H9 (cell line): ENCODE measurements around the gene ITSN1. TPM values are rescaled to one million over a fixed set of nuclear protein-coding genes. Genes with fewer than 3 reads are reported as not detected.

Source experiments
- DNase-seq: peaks from one replicate; pipeline ENCODE4 v3.0.0-alpha.2; 2017
- H2AFZ ChIP-seq: one replicate; pipeline ENCODE4 v1.6.1; 2013; ENCODE audit warnings: mild to moderate bottlenecking, low read length, control low read depth, moderate library complexity
- H2AK5ac ChIP-seq: 2 replicates; pipeline ENCODE4 v1.6.1; 2013; ENCODE audit warnings: low read length, control low read depth, mixed read lengths; ENCODE audit not compliant: insufficient read length
- H2BK120ac ChIP-seq: one replicate; pipeline ENCODE4 v1.6.1; 2013; ENCODE audit warnings: low read depth, mild to moderate bottlenecking, low read length, control low read depth, inconsistent platforms; ENCODE audit not compliant: poor library complexity, severe bottlenecking
- H2BK12ac ChIP-seq: 2 replicates; pipeline ENCODE4 v1.6.1; 2013; ENCODE audit warnings: low read length, control low read depth, mixed read lengths, low read depth; ENCODE audit not compliant: insufficient read length
- H2BK15ac ChIP-seq: 2 replicates; pipeline ENCODE4 v1.6.1; 2013; ENCODE audit warnings: low read depth, low read length, control low read depth
- H2BK20ac ChIP-seq: one replicate; pipeline ENCODE4 v1.6.1; 2013; ENCODE audit warnings: low read depth, mild to moderate bottlenecking, low read length, control low read depth, inconsistent platforms; ENCODE audit not compliant: poor library complexity, severe bottlenecking
- H2BK5ac ChIP-seq: 2 replicates; pipeline ENCODE4 v1.6.1; 2013; ENCODE audit warnings: low read length, control low read depth, mixed read lengths; ENCODE audit not compliant: insufficient read length
- H3K14ac ChIP-seq: 2 replicates; pipeline ENCODE4 v1.6.1; 2013; ENCODE audit warnings: low read length, control low read depth; ENCODE audit not compliant: insufficient read depth
- H3K18ac ChIP-seq: 2 replicates; pipeline ENCODE4 v1.6.1; 2013; ENCODE audit warnings: low read depth, mild to moderate bottlenecking, mixed read lengths, low read length, control low read depth; ENCODE audit not compliant: insufficient read length
- H3K23ac ChIP-seq: 2 replicates; pipeline ENCODE4 v1.6.1; 2013; ENCODE audit warnings: low read length, control low read depth, mixed read lengths, low read depth; ENCODE audit not compliant: insufficient read length
- H3K23me2 ChIP-seq: 2 replicates; pipeline ENCODE4 v1.6.1; 2013; ENCODE audit warnings: low read depth, mild to moderate bottlenecking, mixed read lengths, low read length, control low read depth; ENCODE audit not compliant: insufficient read length, poor library complexity, severe bottlenecking
- H3K27ac ChIP-seq: 2 replicates; pipeline ENCODE4 v1.5.1; 2013; ENCODE audit warnings: low read length, control low read depth, mixed read lengths, low read depth; ENCODE audit not compliant: insufficient read length
- H3K27me3 ChIP-seq: 2 replicates; pipeline ENCODE4 v1.6.1; 2013; ENCODE audit warnings: low read length, control low read depth, inconsistent platforms; ENCODE audit not compliant: insufficient read depth
- H3K4ac ChIP-seq: 2 replicates; pipeline ENCODE4 v1.6.1; 2013; ENCODE audit warnings: low read depth, mild to moderate bottlenecking, control low read depth, inconsistent platforms, low read length, moderate library complexity
- H3K4me1 ChIP-seq: 2 replicates; pipeline ENCODE4 v1.6.1; 2013; ENCODE audit warnings: low read length, control low read depth, inconsistent platforms; ENCODE audit not compliant: insufficient read depth
- H3K4me2 ChIP-seq: 2 replicates; pipeline ENCODE4 v1.6.1; 2013; ENCODE audit warnings: low read length, control low read depth, mixed read lengths; ENCODE audit not compliant: insufficient read length, insufficient read depth
- H3K56ac ChIP-seq: 2 replicates; pipeline ENCODE4 v1.6.1; 2013; ENCODE audit warnings: low read depth, mild to moderate bottlenecking, mixed read lengths, low read length, control low read depth; ENCODE audit not compliant: insufficient read length
- H3K79me1 ChIP-seq: 2 replicates; pipeline ENCODE4 v1.6.1; 2013; ENCODE audit warnings: low read depth, mild to moderate bottlenecking, moderate library complexity, low read length, control low read depth, inconsistent platforms; ENCODE audit not compliant: insufficient read depth, poor library complexity, severe bottlenecking
- H3K79me2 ChIP-seq: 2 replicates; pipeline ENCODE4 v1.6.1; 2013; ENCODE audit warnings: low read length, control low read depth, inconsistent platforms; ENCODE audit not compliant: insufficient read depth
- H3K9ac ChIP-seq: 2 replicates; pipeline ENCODE4 v1.6.1; 2013; ENCODE audit warnings: low read length, control low read depth, mixed read lengths; ENCODE audit not compliant: insufficient read length; ENCODE audit errors: extremely low read depth
- H3K9me3 ChIP-seq: one replicate; pipeline ENCODE4 v1.6.1; 2013; ENCODE audit warnings: low read depth, low read length, inconsistent platforms; ENCODE audit not compliant: control insufficient read depth
- H3T11ph ChIP-seq: one replicate; pipeline ENCODE4 v1.6.1; 2013; ENCODE audit warnings: mild to moderate bottlenecking, low read length, control low read depth, inconsistent platforms
- H4K20me1 ChIP-seq: one replicate; pipeline ENCODE4 v1.6.1; 2013; ENCODE audit not compliant: control insufficient read depth, insufficient read length, insufficient read depth
- H4K5ac ChIP-seq: 2 replicates; pipeline ENCODE4 v1.6.1; 2013; ENCODE audit warnings: low read depth, mild to moderate bottlenecking, mixed read lengths, low read length, control low read depth; ENCODE audit not compliant: insufficient read length
- H4K8ac ChIP-seq: replicated peaks from 2 replicates; pipeline ENCODE4 v1.6.1; 2013; ENCODE audit warnings: low read length, control low read depth, mixed read lengths, low read depth; ENCODE audit not compliant: insufficient read length
- H4K91ac ChIP-seq: 2 replicates; pipeline ENCODE4 v1.6.1; 2013; ENCODE audit warnings: low read depth, mild to moderate bottlenecking, moderate library complexity, mixed read lengths, low read length, control low read depth; ENCODE audit not compliant: insufficient read length
- H3K27ac Mint-ChIP-seq, 3 experiments: 2 replicates in 2 of 3; 3 replicates in 1 of 3; pipeline ENCODE4 v1.8.0; 2020 to 2021; ENCODE audit warnings: mixed read lengths in 3 of 3, mild to moderate bottlenecking in 1 of 3, moderate library complexity in 1 of 3
- H3K27me3 Mint-ChIP-seq: 2 replicates; pipeline ENCODE4 v1.8.0; 2021; ENCODE audit warnings: low read depth, mild to moderate bottlenecking, moderate library complexity, mixed read lengths
- H3K36me3 Mint-ChIP-seq, 3 experiments: 2 replicates in 2 of 3; 3 replicates in 1 of 3; pipeline ENCODE4 v1.8.0; 2020 to 2021; ENCODE audit warnings: low read depth in 3 of 3, mixed read lengths in 3 of 3; ENCODE audit not compliant: insufficient read depth in 1 of 3
- H3K4me1 Mint-ChIP-seq, 2 experiments: 2 replicates each; pipeline ENCODE4 v1.8.0; 2020; ENCODE audit warnings: mixed read lengths in 2 of 2
- H3K4me3 Mint-ChIP-seq, 2 experiments: 2 replicates in 1 of 2; 3 replicates in 1 of 2; pipeline ENCODE4 v1.8.0; 2020 to 2021; ENCODE audit warnings: mild to moderate bottlenecking in 2 of 2, mixed read lengths in 2 of 2, moderate library complexity in 1 of 2
- H3K9me3 Mint-ChIP-seq, 2 experiments: 2 replicates in 1 of 2; 3 replicates in 1 of 2; pipeline ENCODE4 v1.8.0; 2020; ENCODE audit warnings: mild to moderate bottlenecking in 2 of 2, mixed read lengths in 2 of 2, moderate library complexity in 1 of 2
- WGBS: extraction: QIAGEN DNeasy Blood & Tissue Kit; methylation state at CpG from one replicate; pipeline ENCODE4 v1.1.7; 2013; ENCODE audit warnings: missing lambda C conversion rate, low lambda C conversion rate, mixed read lengths; ENCODE audit not compliant: insufficient read length; ENCODE audit errors: extremely low coverage; 5-methylcytosine and 5-hydroxymethylcytosine counted together
- total RNA-seq: library from RNA; stranded (reverse); gene quantifications from 2 replicates; pipeline ENCODE4 v1.2.1, GENCODE V29; 2021
- TF ChIP-seq, protein P1 (sequence below): fragments of 200-600 bp; sonication (generic); conservative IDR thresholded peaks from 3 replicates; pipeline ENCODE4 v1.8.0; 2021; ENCODE audit warnings: antibody characterized with exemption, mild to moderate bottlenecking

Gene ITSN1
- total RNA-seq, 1 experiment from 2014 or later: 94.2 TPM

DNA sequence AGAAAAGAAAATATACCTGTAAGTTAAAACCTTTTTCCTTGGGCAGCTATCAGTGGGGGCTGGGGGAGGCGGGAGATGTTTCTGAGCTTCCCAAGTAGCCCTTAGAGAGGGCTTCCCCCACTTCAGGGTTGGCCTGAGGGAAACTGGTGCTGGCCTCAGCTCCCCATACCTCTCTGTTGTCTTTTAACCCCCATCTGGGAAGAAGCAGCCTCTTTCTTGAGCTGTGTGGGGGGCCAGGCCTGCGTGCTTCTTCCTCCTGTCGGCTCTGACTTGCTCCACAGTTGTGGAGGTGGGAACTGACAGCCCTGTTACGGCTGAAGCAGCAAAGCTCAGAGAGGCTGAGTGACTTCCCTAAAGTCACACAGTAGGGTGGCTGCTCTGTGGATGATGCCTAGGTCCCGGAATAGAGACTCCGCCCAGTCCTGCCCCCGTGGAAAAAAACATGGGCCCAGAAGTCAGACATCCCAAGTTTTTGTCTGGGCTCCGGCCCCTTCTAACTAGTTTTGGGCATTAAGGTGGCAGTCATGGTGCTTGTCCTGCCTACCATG is 218.1 kb downstream of the ITSN1 start:
- H3K36me3 Mint-ChIP-seq: no peaks in the 10 kb centered on the region
- H2AFZ ChIP-seq: no peak overlapping the region
- H3K27ac Mint-ChIP-seq: no peak overlapping the region
- H3K56ac ChIP-seq: no peak overlapping the region
- WGBS: no CpG with 5 or more reads among the region's 8 CpGs
- no peak overlapping the region for H3K9ac ChIP-seq
- H3K79me2 ChIP-seq: no peaks in the 10 kb centered on the region
- TF ChIP-seq, protein P1, sequence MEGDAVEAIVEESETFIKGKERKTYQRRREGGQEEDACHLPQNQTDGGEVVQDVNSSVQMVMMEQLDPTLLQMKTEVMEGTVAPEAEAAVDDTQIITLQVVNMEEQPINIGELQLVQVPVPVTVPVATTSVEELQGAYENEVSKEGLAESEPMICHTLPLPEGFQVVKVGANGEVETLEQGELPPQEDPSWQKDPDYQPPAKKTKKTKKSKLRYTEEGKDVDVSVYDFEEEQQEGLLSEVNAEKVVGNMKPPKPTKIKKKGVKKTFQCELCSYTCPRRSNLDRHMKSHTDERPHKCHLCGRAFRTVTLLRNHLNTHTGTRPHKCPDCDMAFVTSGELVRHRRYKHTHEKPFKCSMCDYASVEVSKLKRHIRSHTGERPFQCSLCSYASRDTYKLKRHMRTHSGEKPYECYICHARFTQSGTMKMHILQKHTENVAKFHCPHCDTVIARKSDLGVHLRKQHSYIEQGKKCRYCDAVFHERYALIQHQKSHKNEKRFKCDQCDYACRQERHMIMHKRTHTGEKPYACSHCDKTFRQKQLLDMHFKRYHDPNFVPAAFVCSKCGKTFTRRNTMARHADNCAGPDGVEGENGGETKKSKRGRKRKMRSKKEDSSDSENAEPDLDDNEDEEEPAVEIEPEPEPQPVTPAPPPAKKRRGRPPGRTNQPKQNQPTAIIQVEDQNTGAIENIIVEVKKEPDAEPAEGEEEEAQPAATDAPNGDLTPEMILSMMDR: no peak
- H2BK12ac ChIP-seq: no peak overlapping the region
- no peak overlapping the region for H4K5ac ChIP-seq
- no peak overlapping the region for H3K23ac ChIP-seq
- no peak overlapping the region for H3K4me2 ChIP-seq
- H3K4me3 Mint-ChIP-seq: no peak overlapping the region
- no peak overlapping the region for H2BK120ac ChIP-seq
- no peak overlapping the region for H4K8ac ChIP-seq
- H4K91ac ChIP-seq: no peak overlapping the region
- H3K14ac ChIP-seq: no peak overlapping the region
- no peaks in the 10 kb centered on the region for H3K27me3 ChIP-seq
- H2BK15ac ChIP-seq: no peak overlapping the region
- H2AK5ac ChIP-seq: no peak overlapping the region
- no peak for DNase-seq
- no peaks in the 10 kb centered on the region for H3K4me1 ChIP-seq
- no peaks in the 10 kb centered on the region for H3K23me2 ChIP-seq
- H3K9me3 Mint-ChIP-seq: no peaks in the 10 kb centered on the region
- peaks cover 22% of the 10 kb centered on the region in 2 experiments for H3K4me1 Mint-ChIP-seq
- no peak overlapping the region for H3K27ac ChIP-seq
- no peaks in the 10 kb centered on the region for H3K79me1 ChIP-seq
- no peaks in the 10 kb centered on the region for H3K9me3 ChIP-seq
- peaks cover 5% of the 10 kb centered on the region for H3K27me3 Mint-ChIP-seq
- H3T11ph ChIP-seq: no peak overlapping the region
- H3K18ac ChIP-seq: no peak overlapping the region
- peaks cover 1% of the 10 kb centered on the region for H4K20me1 ChIP-seq
- no peak overlapping the region for H2BK20ac ChIP-seq
- H3K4ac ChIP-seq: no peak overlapping the region
- H2BK5ac ChIP-seq: no peak overlapping the region
